Endometrial microvascular endothelial cells (primary cell): ENCODE results near the gene ECPAS. TPM values are rescaled to one million over a fixed set of nuclear protein-coding genes. Genes with fewer than 3 reads are reported as not detected.
"Not testable (repeated sequence)": the region's sequence is repeated elsewhere in the genome, so short reads cannot be mapped to it uniquely, and the experiment has no call there.

Experiments used
- in situ Hi-C: cut with HindIII; loops from 2 replicates; pipeline ENCODE4 v1.10.0; 2017; ENCODE audit warnings: low sequenced_read_pairs, low pct_unique_long_range_greater_than_20kb; ENCODE audit errors: inconsistent ontology term
- total RNA-seq: library from RNA; depleted of rRNA; stranded (reverse); fragments of >200 nt; gene quantifications from one replicate; pipeline ENCODE4 v1.2.3, GENCODE V29; 2015; ENCODE audit errors: inconsistent ontology term

The ECPAS gene
- total RNA-seq, 1 donor from 2014 or later, result 58.8 TPM

DNA sequence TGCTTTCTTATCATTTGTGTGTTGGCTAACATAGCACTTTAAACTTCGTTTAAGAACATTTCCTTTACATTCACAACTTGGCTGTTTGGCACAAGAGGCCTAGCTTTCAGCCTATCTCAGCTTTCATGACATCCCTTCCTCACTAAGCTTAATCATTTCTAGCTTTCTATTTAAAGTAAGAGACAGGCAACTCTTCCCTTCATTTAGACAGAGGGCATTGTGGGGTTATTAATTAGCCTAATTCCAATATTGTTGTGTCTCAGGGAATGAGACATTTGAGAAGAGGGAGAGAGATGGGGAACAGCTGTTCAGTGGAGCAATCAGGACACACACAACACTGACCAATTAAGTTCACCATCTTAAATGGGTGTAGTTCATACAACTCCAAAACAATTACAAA is 103.2 kb downstream of the ECPAS start:
- in situ Hi-C loops, result no loop called here

DNA sequence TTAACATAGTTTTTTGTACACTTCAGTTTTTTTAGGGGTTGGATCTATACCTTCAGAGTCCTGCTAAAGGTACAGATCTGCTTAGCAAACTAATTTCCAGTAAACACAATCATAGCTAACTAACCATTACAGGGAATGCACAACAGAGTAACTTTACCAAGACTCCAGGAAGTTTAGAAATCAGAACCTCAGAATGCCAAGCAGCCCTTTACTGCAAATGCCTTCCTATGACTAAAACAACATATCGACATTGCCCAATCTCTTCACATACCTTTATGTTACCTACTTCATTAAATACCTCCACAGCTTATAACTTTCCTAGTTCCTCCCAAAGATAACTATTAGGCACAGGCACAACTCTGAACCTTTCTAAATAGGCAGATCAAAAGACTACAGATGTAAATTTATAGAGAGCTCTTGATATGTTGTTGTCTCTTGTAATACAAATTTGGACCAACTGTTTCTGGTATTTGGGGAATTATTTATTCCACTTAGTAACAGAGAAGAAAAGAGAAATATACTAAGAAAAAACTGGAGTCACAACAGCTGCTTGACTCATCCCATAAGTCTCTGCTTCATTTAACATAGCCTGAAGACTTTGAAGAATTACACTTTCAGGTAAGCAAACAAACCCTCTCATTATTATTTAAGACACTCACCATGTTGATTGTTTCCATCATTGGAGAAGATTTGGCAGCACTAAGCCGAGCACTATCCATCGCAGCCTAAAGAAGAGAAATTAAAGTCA is 108.2 kb downstream of the ECPAS start:
- in situ Hi-C loops, result no loop called here

DNA sequence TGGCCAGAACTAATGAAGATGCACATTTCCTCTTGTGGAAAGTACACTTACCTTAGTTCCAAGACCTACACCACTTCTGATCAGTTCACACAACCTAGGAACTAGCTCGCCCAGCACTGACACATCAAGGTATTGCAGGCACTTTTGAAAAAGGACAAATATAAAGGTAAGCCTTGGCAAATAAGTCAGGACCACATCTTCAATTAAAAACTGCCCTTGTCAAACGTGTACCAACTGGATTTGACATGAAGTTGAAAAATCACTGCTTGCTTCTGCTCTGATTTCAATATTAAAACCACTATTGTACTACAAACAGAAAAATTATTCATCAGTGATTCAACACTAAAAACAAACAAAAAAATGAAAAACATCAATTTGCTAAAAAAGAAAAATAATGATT is 109.1 kb downstream of the ECPAS start:
- in situ Hi-C loops, result no loop called here

DNA sequence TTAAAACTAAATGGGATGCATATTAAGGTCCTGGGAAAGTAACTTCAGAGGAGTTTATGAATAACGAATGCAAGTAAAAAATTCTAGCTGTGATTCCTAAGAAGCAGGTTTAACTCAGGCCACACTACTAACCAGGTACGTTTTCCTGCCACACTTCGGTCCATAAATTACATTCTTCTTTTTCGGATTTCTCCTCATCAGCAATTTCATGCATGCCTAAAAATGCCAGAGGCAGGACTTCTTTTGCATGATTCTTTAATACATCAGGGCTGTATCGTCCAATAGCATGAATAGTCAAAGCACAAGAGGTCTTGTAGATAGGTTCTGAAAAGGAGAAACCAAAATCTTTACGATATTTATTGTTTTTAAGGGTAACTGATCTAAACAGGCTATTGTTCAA is 111.9 kb downstream of the ECPAS start:
- in situ Hi-C loops, result no loop called here

DNA sequence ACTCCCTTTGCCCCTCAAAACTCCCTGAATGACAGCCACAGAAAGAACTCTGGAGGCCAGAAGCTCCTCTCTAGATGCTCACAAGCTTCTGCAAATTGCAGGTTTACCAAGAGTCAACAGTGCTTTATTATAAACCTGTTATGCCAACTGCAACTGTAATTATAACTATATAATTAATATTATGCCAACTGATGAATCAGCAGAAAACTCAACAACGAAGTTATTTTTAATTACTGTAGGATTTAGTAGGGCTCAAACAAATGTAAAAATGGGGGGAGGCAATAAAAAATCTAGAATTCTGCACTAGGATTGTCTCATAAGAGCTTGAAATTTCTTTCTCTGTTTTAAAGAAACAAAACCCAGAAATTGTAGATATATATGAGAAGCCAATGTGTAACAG is 117.2 kb downstream of the ECPAS start:
- in situ Hi-C loops, result no loop called here

DNA sequence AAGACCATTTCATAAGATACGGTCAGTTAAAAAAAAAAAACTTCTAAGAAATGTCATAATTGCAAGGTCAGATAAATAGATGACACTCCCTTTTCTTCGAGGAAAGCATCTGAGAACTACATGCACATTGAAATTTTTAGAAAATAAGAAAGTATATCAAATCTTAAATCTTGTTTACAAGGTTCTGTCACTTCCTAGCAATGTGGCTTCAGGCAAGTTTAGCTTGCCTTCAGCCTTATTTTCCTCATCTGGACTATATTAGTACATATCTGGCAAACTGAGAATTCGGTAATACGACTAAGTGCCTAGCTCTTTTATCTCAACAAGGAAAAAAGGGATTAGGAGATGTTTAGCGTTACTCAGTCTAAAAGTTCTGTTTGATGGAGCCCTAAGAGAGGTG is 121.7 kb downstream of the ECPAS start:
- in situ Hi-C loops, result no loop called here

DNA sequence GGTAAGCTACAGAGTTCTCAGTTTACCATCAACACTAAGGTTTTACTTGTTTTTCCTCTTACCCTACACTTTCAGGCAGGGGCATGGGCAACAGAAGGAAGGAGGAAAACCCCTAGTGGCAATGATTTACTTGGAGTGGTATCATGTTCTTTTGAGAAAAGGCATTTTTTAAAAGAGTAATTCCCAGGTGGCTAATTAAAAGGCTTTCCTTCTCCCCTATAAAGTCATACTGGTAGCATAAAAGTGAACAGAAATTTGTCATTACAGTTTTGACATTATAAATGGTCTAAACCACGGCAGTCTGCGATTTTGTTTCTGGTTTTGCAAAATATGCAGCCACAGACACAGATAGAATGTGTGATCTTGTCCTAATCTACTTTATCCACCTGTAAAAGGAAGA is 123.3 kb downstream of the ECPAS start:
- in situ Hi-C loops, result no loop called here

DNA sequence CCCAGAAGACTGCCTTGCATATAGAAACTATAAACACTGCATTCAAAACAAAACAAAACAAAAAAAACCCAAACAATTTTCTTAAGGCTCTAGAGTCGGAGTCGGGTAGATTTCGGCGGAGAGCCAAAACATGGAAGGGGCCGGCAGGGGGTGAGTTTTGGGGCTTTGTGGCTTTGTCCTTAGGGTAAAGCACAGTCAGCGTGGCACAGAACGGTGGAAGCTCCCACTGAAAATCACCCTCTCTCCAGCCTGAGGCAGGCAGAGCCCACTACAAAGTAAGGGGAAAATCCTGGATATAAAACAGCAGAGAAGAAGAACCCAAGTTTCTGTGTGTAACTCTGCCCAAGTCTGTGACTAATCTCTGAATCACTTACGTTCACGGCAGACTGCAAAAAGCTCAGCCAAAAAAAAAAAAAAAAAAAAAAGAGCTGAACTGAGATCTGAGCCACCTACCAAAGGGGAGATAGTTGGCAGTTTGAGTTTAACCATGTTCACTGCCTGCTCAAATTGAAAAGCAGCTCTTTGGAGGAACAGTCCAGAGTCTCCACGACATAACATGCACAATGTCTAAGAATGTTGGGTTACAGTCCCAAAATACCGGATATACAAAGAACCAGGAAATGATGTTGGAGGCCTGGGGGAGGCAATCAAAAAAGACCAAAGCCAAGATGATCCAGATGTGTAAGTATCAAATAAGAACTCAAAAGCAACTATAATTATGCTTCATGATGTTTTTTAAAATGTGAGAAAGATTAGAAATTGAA is 127.5 kb downstream of the ECPAS start:
- in situ Hi-C loops, result no loop called here

DNA sequence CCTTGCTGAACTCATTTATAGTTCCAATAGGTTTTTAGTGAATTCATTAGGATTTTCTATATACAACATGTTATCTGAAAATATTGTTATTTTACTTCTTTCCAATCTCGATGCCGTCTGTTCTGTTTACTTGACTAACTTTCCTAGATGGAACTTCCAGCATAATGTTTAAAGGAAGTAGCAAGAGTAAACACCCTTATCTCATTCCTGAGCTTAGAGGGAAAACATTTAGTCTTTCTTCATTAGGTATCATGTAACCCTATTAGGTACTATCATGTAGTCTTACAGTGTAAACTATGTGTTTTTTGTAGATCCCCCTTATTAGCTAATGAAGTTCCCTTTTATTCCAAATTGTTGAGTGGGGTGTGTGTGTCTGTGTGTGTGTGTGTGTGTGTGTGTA is 131.6 kb downstream of the ECPAS start:
- in situ Hi-C loops, result no loop called here

DNA sequence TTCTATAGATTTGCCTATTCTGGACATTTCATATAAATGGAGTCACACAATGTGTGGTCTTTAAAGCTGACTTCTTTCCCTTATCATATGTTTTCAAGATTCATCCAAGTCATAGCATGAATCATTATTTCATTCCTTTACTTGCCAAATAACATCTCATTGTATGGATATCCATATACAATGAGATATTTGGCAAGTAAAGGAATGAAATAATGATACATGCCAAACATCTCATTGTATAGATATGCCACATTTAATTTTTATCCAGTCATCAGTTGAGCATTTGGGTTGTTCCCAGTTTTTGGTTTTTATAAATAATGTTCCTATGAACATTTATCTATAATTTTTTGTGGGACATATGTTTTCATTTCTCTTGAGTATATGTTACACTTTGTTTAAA is 133.6 kb downstream of the ECPAS start:
- in situ Hi-C loops, result no loop called here

DNA sequence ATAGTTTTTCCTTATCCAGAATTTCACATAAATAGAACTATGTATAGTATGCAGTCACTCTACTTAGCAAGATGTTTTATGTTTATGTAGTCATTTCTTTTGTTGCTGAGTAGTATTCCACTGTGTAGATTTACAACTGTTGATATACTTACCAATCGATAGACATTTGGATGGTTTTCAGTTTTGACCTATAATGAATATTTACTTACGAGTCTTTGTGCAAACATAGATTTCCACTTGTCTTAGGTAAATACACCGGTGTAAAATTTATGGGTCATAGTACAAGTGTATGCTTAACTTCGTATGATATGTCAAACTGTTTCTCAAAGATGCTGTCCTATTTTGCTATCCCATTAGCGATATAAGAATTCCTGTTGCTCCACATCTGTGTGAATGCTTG is 134.4 kb downstream of the ECPAS start:
- in situ Hi-C loops, result no loop called here

DNA sequence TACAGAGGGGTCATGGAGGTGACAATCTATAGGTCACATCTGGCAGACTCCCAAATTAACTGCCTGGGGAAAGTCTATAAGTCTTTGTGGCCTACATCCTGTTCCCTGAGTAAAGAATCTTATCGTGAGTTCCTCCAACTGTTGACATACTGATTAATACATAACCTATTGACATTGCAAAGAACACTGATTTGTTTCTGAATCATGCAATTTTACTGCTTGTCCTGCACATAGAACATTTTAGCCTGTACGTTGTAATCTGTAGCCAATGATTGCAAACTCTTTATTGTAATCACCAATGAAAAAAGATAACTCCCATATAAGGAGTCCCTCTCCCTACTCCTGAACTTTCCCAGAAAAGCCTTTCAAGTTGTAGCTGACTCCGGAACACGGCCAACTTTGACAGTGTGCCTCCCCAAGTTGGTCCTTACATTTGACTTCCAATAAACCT is 135.3 kb downstream of the ECPAS start:
- in situ Hi-C loops, result no loop called here

DNA sequence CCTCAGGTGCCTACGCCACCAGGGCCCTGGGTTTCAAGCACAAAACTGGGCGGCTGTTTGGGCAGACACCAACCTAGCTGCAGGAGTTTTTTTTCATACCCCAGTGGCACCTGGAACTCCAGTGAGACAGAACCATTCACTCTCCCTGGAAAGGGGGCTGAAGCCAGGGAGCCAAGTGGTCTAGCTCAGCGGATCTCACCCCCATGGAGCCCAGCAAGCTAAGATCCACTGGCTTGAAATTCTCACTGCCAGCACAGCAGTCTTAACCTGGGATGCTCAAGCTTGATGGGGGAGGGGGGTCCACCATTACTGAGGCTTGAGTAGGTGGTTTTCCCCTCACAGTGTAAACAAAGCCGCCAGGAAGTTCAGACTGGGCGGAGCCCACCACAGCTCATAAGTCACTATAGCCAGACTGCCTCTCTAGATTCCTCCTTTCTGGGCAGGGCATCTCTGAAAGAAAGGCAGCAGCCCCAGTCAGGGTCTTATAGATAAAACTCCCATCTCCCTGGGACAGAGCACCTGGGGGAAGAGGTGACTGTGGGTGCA is 149.8 kb downstream of the ECPAS start:
- in situ Hi-C loops, result not testable (repeated sequence)

DNA sequence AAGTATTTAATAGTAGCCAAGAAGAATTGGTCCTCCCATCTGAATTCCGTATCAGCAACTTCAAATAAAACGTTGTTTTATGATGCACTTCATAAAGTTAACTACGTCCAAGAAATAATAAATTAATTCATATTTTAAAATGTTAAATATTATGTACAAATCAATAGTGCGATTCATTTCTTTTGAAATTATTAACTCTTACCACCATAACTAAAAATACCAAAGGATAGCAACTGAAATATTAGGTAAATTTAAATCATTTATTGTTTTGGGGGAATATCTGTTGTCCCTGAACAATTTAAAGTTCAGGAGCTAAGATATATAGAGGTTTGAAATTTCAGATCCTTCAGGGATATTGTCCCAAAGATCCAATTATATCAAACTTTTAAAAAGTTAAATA is 154.1 kb downstream of the ECPAS start, which contains the start of gene OR2K2:
Gene OR2K2 (minus strand): TSS at position 101 of the 400 bp plus-strand sequence. CDS start 1,791 bp downstream, outside the sequence.
- in situ Hi-C loops, result no loop called here

DNA sequence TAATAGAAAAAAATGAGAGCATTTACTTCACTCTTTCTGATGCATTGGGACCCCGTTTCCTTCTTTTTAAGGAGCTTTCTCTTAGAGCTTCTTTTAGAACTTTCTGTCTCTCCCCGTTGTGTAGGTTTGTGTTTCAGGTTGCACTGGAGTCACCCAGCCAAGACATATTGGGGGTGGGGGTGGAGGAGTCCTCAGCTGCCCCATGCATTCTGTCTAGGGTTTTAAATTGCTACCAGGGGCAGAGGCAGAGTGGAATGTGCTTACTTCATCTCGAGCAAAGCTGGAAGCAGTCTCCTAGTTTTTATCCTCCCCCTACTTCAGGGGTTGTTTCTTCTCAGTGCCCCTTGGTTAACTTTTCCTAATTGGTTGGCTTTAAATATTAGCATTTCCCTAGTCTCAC is 163.6 kb downstream of the ECPAS start:
- in situ Hi-C loops, result no loop called here

DNA sequence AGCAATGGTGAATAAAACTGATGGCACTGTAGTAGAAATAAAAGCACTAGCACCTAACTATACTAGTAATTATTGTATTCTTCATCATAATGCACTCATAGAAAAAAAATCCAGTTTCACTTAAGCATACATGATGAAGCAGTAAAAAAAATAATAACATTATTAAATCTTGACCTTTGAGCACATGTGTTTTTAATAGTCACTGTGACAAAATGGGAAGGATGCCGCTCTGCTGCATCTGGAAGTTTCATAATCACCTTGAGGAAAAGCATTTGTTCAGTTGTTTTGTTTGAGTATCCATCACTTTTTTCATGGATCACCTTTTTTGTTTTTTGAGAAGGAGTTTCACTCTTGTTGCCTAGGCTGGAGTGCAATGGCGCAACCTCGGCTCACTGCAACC is 167.4 kb downstream of the ECPAS start:
- in situ Hi-C loops, result no loop called here
